Hepatic stellate cell (primary cell): ENCODE data around the gene CARD11.

ENCODE experiments used
- DNase-seq: peaks from one replicate; pipeline ENCODE4 v3.0.0; 2011; ENCODE audit warnings: low spot score

Gene CARD11

DNA sequence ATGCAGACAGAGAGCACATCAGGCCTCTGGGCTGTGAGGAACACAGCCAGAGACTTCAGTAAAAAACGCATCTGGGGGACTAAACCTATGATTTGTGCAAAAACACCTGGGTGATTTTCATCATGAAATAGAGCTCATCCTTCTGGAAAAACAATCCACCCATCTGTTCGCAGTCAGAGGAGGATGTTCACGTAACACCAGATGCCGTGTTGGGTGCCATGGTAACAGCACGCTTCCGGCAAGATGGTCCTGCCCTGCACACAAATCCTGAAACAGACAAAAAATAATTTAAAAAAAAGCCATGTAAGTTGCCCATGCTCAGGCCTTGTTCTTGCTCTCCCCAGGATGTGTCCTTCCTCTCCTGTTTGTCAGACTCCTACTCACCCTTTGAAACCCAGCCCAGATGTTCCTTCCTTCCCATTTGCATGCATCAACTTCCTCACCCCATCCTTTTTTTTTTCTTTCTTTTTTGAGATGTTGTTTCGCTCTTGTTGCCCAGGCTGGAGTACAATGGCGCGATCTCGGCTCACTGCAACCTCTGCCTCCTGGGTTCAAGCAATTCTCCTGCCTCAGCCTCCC is 171.3 kb downstream of the CARD11 start:
- no peak for DNase-seq

GRCh38 chr7:2870471-2870931 is 173.2 kb downstream of the CARD11 start:
- peak; percentile 62 for DNase-seq

GRCh38 chr7:2869981-2870380 is 173.7 kb downstream of the CARD11 start:
- no peak for DNase-seq

DNA sequence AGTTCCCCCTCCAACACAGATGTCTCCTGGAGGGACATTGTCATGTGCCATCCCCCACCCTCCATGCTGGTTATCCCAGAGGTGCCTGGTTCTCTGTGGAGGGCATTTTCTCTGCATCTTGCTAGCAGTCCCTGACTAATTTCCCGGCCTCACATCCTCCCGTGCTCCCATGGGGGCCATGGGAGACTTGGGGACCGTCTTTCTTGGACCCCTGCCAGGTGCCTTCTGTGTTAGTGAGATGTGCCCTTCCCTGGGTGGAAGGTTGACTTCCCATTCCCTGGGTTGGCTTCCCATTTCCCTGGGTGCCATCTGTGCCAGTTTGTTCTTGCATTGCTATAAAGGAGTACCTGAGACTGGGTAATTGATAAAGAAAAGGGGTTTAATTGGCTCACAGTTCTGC is 177.1 kb downstream of the CARD11 start:
- DNase-seq = no peak

DNA sequence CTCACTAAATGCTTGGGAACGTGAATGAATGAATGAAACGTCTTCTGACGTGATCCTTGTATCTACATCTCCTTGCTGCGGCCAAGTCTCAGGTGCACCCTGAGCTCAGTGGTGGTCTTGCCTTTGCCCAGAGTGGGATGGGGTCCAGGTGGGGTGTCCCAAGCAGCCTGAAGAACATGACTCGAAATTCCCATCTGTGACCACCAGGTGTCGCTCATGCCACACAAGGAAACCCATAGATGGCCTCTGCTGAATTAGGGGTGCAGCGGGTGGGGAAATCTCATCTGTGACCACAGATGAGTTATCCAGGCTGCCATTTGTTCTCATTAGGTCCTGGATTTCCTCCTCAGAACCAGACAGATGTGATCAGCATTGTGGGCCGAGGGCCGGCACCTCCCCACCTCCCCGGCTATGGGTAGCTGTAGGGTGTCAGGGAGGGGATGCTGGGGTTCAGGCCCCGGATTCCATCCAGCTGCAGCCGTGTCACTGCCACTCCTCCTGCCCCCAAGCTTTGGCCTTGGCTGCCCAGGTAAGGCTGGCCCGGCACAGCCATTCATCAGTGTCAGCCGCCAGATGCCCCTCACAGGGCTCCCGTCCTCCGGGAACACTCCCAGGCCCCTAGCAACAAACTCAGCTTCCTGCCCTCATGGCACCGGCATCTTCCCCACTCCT is 178.5 kb downstream of the CARD11 start:
- DNase-seq = peak; percentile 74

- DNase-seq = no peak
Observed at GRCh38 chr7:2864204-2864985, 179.3 kb downstream of the CARD11 start.

- DNase-seq = peak; percentile 96
Observed at GRCh38 chr7:2863461-2864066, 180.1 kb downstream of the CARD11 start.

- DNase-seq = no peak
Observed at GRCh38 chr7:2862831-2863361, 180.8 kb downstream of the CARD11 start.

- DNase-seq = no peak
Observed at GRCh38 chr7:2861509-2861908, 182.2 kb downstream of the CARD11 start.

- DNase-seq = no peak
Observed at GRCh38 chr7:2860627-2861133, 183.0 kb downstream of the CARD11 start.

DNA sequence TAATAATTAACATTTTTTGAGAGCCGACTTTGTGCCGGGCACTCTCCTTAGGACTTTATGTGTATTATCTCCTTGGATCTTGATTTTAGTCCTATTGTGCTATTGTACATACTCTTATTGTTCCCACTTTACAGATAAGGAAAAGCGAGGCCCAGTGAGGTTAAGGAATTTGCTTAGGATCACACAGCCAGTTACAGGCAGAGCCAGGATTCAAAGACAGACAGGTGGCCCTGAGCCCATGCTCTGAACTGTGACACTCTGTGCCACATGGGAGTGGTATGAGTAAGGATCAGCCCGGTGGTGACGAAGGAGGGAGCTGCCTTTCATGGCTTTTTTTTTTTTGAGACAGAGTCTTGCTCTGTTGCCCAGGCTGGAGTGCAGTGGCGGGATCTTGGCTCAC is 183.7 kb downstream of the CARD11 start:
- no peak for DNase-seq

DNA sequence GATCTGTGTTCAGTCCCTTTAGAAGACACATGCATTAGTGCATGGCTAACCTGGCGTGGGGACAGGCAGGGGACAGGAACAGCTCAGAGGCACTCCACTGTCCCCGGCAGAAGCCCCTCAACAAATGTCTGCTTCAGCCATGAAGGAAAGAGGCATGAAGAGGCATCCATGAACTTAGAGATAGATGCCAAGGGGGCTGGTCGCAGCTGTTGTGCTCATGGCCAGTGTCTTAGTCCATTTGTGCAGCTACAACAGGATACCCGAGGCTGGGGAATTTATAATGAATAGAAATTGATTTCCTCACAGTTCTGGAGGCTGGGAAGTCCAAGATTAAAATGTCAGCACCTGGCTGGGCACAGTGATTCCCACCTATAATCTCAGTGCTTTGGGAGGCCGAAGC is 185.0 kb downstream of the CARD11 start:
- no peak for DNase-seq

DNA sequence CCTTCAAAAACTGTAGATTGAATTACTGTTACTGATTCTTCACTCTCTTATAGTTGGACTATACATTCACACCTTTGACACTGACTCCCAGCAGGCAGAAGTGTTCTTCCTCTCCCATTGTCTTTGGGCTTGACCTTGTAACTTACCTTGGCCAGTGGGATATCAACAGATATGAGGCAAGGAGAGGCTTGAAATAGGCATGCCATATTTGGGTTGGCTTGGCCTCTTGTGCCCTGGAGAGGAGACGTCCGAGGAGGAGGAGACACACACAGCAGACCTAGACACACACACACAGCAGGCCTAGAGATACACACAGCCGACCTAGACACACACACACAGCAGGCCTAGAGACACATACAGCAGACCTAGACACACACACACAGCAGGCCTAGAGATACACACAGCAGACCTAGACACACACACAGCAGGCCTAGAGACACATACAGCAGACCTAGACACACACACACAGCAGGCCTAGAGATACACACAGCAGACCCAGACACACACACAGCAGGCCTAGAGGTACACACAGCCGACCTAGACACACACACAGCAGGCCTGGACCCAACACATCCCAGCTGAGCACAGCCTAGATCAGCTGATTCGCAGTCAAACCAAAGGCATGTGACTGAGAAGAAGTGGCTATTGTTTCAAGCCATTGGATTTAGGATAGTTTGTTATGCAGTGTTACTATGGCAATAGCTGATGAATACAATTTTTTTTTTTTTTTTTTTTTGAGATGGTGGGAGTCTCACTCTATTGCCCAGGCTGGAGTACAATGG is 187.1 kb downstream of the CARD11 start:
- DNase-seq = no peak
